Measurements from ENCODE around the gene DNAJB13. TPM values are rescaled to one million over a fixed set of nuclear protein-coding genes. Genes with fewer than 3 reads are reported as not detected.

Gene DNAJB13
- total and polyA plus RNA-seq, 10 of the 15 experiments (the other 5 are each of a cell fraction or from before 2014, with no cell fraction given): 0.07 to 0.76 (median 0.15) TPM; not detected in 7

DNA sequence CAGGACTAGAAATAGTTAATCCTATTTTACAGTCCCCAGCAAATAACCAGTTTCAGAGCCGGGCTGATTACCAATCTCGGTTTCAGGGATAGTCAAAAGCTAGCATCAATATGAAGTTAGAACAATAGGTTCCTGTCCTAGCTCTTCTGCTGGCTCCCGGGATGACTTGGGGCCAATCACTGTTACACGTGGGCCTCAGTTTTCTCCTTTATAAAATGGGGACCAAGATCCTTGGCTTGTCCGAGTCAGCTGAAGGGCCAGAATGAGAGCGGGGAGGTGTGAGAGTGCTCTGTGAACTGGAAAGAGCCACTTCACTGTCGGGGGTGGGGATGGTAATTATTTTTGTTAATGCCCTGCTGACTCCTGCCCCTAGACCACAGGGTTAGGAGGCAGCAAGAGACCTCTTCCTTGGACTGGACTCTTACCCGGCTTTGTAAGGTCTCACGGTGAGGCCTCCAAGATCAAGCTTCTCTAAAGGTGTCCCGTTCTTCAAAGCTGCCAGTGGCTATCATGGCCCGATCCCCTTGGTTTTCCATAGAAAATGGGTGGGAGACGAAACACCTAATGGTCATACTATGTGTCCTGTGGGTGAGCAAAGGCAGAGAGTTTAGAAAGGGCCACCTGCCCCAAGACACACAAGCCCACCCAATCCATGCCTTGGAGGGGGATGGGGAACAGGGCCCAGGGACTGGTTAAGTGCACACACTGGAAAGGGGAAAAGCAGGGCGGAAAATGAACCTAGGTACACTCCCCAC is 30.4 kb downstream of the DNAJB13 start:
- peaks cover 29% of the 10 kb centered on the region for H3K4me1 ChIP-seq (ENCODE audit: control insufficient read depth, insufficient read depth, low read length)
- H3K27ac ChIP-seq (ENCODE audit: control insufficient read depth, insufficient read depth): peak overlapping the region; percentile 85
- BruUV-seq (replicated peaks): no TSS peak
- peaks cover 16 to 20% of the 10 kb centered on the region in 2 experiments for H3K36me3 ChIP-seq (ENCODE audit: control insufficient read depth in 2 of 2, insufficient read depth in 2 of 2, low read length in 1 of 2)
- ChIA-PET CTCF (interaction anchor here (0.6 to 4.0 kb wide), 8 partner anchors 14 to 586 kb away, joined by 3 to 48 read pairs (median 4); no protein-coding TSS in a partner anchor), SMC1A (ENCODE audit: uncharacterized antibody, unreplicated experiment) (interaction anchor here (1.0 to 5.5 kb wide), 15 partner anchors 10 to 202 kb away, joined by 4 to 49 read pairs (median 13); partner anchors contain the start of genes C2CD3 and PPME1), RAD21 (ENCODE audit: unreplicated experiment) (interaction anchor here (0.6 to 5.1 kb wide), 13 partner anchors 9 to 275 kb away, joined by 3 to 47 read pairs (median 12); partner anchors contain the start of genes C2CD3 and PPME1), POLR2A (interaction anchor here (0.6 to 4.3 kb wide), 16 partner anchors 10 to 402 kb away, joined by 3 to 41 read pairs (median 10); partner anchors contain the start of genes C2CD3, MRPL48, PPME1 and RAB6A)
- no peak for DNase-seq (ENCODE audit: low read depth, low spot score)
- TF ChIP-seq IKZF2 (IDR thresholded peaks at IDR 0.05): 0 out of 4 replicates have a peak, but pooled peaks of 1 of the 2 experiments have one; percentile 11
- TF ChIP-seq CHD2 (IDR thresholded peaks at IDR 0.05; ENCODE audit: borderline replicate concordance, low read depth, low read length): 0 out of 2 replicates have a peak, but pooled peaks have one; percentile 39
- TF ChIP-seq, protein P1, sequence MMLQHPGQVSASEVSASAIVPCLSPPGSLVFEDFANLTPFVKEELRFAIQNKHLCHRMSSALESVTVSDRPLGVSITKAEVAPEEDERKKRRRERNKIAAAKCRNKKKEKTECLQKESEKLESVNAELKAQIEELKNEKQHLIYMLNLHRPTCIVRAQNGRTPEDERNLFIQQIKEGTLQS (IDR thresholded peaks at IDR 0.05; ENCODE audit: borderline replicate concordance, extremely low read depth, low read depth, low read length): no peak
- 0 out of 2 replicates have a peak, but pooled peaks have one; percentile 11 for TF ChIP-seq RUNX3 (IDR thresholded peaks at IDR 0.05; ENCODE audit: low read length)
- no peak for TF ChIP-seq EZH2 (IDR thresholded peaks at IDR 0.05; ENCODE audit: borderline replicate concordance, control insufficient read depth, low read depth, low read length)
- peak; percentile 43 for TF ChIP-seq IKZF1 (conservative IDR thresholded peaks at IDR 0.05)
- peak; percentile 54 for TF ChIP-seq DPF2 (IDR thresholded peaks at IDR 0.05)
- TF ChIP-seq IRF4 (IDR thresholded peaks at IDR 0.05; ENCODE audit: low read depth, low read length): 0 out of 2 replicates have a peak, but pooled peaks have one; percentile 5
- no peak for TF ChIP-seq HDAC2 (IDR thresholded peaks at IDR 0.05)
- TF ChIP-seq TCF3 (IDR thresholded peaks at IDR 0.05; ENCODE audit: borderline replicate concordance, insufficient read depth, low read depth, low read length): peak; percentile 48; the same call in 1 of the 2 replicates
- TF ChIP-seq STAT3 (IDR thresholded peaks at IDR 0.05; ENCODE audit: low read depth, low read length): no peak
- no peak for TF ChIP-seq RAD51 (IDR thresholded peaks at IDR 0.05)
- TF ChIP-seq, protein P2, sequence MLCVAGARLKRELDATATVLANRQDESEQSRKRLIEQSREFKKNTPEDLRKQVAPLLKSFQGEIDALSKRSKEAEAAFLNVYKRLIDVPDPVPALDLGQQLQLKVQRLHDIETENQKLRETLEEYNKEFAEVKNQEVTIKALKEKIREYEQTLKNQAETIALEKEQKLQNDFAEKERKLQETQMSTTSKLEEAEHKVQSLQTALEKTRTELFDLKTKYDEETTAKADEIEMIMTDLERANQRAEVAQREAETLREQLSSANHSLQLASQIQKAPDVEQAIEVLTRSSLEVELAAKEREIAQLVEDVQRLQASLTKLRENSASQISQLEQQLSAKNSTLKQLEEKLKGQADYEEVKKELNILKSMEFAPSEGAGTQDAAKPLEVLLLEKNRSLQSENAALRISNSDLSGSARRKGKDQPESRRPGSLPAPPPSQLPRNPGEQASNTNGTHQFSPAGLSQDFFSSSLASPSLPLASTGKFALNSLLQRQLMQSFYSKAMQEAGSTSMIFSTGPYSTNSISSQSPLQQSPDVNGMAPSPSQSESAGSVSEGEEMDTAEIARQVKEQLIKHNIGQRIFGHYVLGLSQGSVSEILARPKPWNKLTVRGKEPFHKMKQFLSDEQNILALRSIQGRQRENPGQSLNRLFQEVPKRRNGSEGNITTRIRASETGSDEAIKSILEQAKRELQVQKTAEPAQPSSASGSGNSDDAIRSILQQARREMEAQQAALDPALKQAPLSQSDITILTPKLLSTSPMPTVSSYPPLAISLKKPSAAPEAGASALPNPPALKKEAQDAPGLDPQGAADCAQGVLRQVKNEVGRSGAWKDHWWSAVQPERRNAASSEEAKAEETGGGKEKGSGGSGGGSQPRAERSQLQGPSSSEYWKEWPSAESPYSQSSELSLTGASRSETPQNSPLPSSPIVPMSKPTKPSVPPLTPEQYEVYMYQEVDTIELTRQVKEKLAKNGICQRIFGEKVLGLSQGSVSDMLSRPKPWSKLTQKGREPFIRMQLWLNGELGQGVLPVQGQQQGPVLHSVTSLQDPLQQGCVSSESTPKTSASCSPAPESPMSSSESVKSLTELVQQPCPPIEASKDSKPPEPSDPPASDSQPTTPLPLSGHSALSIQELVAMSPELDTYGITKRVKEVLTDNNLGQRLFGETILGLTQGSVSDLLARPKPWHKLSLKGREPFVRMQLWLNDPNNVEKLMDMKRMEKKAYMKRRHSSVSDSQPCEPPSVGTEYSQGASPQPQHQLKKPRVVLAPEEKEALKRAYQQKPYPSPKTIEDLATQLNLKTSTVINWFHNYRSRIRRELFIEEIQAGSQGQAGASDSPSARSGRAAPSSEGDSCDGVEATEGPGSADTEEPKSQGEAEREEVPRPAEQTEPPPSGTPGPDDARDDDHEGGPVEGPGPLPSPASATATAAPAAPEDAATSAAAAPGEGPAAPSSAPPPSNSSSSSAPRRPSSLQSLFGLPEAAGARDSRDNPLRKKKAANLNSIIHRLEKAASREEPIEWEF (IDR thresholded peaks at IDR 0.05; ENCODE audit: insufficient replicate concordance, low read depth, low read length): no peak
- TF ChIP-seq POU2F2 (IDR thresholded peaks at IDR 0.05; ENCODE audit: borderline replicate concordance, low read depth, low read length): no peak
- TF ChIP-seq ZSCAN29 (IDR thresholded peaks at IDR 0.05): no peak
- in situ Hi-C loops (cut with MboI) (no loop called here), intact Hi-C loops (cut with micrococcal nuclease; ENCODE audit: unreplicated experiment) (loop anchor here (5.0 kb wide), 2 partner anchors 41 to 191 kb away; partner anchors contain the start of genes C2CD3 and PPME1)
- H3K79me2 ChIP-seq (ENCODE audit: control insufficient read depth, insufficient read depth, low read length): peaks cover 47% of the 10 kb centered on the region
- peak overlapping the region; percentile 92 for H3K9ac ChIP-seq (ENCODE audit: control insufficient read depth, insufficient read depth, low read length)
- WGBS (ENCODE audit: insufficient coverage, insufficient replicate concordance, low lambda C conversion rate, missing lambda C conversion rate): 4% methylated on average over 13 of the region's 13 CpGs
- H4K20me1 ChIP-seq (ENCODE audit: control insufficient read depth, insufficient read depth): no peaks in the 10 kb centered on the region
- ATAC-seq: no peak
- peak overlapping the region; percentile 89 for H3K4me3 ChIP-seq
- H3K27me3 ChIP-seq (replicated peaks in 1 of 2; ENCODE audit: control insufficient read depth in 2 of 2, insufficient read depth in 2 of 2, low read length in 1 of 2): no peaks in the 10 kb centered on the region
- peak overlapping the region; percentile 88 for H3K4me2 ChIP-seq (ENCODE audit: control insufficient read depth, insufficient read depth)
- H2AFZ ChIP-seq (ENCODE audit: control insufficient read depth, low read depth, low read length): no peak overlapping the region
- no peaks in the 10 kb centered on the region for H3K9me3 ChIP-seq (replicated peaks; ENCODE audit: control insufficient read depth, insufficient read depth, low read length)
- FAIRE-seq: no peak

Data from GM12878 (cell line).